HG02981 (cell line): ENCODE results near the gene MT1B.
A peak's percentile ranks its signal among the peaks of the same experiment; 100 is the strongest.

ENCODE experiments used
- ATAC-seq: cut with Tn5 transposase; IDR thresholded peaks from one replicate; pipeline ENCODE4 v1.9.1; 2021; ENCODE audit warnings: mild to moderate bottlenecking, moderate library complexity; ENCODE audit not compliant: unreplicated experiment

Gene MT1B

DNA sequence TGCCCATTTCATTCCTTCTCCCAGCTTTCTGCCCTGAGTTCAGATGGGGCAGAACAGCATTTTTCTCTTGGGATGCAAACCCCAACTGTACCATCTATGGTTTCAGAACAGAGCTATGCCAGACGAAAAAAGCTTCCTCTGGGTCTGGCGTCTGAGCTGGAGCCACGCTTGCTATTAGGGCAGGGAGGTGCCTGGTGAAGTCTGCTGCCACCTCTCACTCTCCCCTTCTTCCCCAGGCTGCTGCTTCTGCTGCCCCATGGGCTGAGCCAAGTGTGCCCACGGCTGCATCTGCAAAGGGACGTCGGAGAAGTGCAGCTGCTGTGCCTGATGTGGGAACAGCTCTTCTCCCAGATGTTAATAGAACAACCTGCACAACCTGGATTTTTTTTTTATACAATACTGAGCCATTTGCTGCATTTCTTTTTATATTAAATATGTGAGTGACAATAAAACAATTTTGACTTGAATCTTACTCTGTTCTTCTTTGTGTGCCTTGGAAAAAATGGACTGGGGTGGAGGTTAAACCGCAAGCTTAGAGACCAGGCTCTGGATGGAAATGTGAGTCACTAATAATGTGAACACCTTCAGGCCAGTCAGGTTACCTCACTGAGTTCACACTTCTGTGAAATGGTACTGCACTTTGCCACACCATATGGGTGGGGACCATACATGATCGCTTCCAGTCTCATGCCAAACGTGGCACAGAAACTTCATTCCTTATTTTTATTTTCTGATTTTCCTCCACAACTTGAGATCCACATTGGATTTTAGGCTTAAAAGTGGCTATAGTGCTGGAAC lies 14.9 kb upstream of the MT1B start:
- ATAC-seq: no peak

DNA sequence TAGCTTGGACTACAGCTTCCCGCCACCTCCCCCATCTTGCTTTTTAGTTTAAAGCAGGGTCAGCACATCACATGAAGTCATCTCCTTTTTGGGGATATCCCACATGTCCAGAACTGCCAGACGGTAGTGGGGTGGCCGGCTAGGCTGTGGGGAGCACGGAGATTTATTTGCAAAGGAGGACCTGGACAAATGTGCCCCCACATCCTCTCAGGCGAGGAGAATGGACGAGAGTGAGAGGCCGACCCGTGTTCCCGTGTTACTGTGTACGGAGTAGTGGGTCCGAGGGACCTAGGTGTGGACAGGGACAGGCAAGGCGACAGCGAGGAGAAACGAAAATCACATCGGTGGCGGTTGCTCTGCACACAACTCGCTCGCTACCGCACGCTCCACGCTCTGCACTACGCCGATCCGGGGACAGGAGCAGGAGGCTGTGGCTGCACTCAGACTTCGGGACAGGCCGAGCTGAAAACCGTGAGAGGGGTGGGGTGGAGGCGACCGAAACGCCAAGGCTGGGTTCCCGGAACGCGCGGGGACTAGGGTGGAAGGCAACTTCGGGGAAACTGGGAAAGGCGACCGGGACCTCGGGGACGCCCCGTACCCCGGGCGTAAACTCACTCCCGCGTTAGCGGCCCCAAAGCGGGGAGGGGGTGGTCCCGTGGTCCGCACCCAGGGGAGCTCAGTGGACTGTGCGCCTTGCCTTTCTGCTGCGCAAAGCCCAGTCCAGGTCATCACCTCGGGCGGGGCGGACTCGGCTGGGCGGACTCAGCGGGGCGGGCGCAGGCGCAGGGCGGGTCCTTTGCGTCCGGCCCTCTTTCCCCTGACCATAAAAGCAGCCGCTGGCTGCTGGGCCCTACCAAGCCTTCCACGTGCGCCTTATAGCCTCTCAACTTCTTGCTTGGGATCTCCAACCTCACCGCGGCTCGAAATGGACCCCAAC lies 13.6 kb upstream of the MT1B start, which contains the start of gene MT1A:
Gene MT1A (plus strand): TSS at position 853 of the 937 bp plus-strand sequence. CDS start 73 bp downstream, at position 926.
- ATAC-seq: no peak

DNA sequence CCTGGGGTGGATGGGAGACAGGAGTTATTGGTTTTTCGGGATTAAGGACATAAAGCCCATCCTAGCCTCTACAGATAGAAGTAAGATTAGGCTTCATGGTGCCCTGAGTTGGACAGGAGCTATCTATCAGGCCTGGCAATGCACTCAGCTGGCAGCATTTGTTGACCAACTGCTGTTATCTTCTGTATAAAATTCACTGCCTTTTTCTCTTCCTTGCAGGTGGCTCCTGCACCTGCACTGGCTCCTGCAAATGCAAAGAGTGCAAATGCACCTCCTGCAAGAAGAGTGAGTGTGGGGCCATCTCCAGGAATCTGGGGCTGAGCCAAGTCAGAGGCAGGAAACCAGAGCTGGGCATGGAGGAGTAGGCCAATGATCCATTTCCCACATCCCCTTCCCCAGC lies 12.6 kb upstream of the MT1B start:
- no peak for ATAC-seq

DNA sequence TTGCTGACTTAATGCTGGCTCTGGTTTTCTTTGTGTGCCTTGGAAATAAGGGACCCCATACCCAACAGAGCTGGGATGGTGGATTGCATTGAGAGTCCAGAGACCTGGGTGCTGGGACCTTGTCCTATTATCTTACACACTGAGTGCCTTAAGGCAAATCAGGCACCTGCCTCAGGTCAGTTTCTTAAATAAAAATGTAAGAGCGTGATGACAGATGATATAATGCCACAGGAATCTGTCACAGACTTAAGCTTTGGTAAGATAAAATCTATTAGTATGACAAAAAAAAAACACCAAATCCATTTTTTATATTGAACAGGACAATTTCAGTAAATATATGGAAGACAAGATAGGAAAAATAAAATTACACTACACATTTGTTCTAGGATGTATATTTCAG lies 11.6 kb upstream of the MT1B start:
- no peak for ATAC-seq

DNA sequence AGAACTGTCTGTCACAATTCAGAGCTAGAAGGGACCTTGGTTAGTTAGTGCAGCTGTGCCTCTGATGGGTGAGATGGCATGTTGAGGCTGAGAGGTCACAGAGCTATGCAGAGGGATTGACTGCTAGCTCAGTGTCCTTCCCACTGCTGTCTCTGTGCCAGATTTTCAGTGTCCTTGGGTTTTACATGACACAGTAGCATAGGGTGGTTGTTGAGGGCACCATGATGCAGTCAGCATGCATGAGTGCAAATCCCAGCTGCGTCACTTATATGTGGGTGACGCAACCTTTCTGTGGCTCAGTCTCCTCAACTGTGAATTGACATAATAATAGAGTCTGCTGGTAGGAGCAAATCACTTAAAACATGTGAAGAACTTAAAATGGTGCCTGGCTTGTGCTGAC lies 10.5 kb upstream of the MT1B start:
- ATAC-seq: no peak

DNA sequence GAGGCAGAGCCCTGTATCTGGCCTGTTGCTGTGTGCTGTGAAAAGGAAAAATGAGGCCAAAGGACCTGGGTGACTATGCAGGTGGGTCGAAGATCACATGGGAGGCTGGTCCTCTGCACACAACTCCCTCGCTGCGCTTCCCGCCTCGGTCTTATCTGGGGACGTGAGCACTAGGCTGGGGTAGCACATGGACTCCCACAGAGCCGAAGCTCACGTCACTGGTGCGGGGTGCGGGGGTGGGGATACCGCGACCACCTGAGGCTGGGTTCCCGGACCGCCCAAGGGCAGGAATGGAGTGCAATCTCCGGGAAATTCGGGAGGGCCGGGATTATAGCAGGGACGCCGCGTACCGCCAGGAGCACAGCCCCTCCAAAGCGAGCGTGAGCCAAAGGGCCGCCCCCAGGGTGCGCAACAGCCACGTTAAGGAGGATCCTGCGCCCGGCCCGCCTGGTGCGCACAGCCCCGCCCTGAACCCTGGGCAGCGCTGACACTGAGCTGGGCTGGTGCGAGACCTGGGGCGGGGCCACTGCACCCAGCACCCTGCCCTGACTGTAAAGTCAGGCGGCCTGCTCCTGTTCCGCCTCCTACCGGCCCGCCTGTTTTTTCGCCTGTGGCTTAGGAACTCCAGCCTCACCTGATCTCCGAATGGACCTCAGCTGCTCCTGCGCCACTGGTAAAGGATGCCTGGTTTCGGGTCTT lies 8.5 kb upstream of the MT1B start:
- peak; percentile 77 for ATAC-seq

DNA sequence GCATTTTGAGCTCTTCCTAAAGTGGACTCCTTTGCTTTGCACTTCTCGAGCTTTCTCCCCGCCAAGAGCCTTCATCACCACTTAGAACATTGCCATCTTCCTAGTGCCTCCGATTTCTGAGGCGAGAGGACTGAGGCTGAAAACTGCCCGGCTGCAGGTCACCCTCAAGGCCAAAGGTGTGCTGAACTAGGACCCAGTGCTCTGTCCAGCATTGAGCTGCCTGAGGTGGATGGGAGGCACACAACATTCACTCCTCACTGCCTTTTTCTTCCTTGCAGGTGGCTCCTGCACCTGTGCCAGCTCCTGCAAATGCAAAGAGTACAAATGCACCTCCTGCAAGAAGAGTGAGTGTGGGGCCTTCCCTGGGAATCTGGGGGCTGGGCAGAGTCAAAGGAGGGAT lies 7.9 kb upstream of the MT1B start:
- no peak for ATAC-seq

DNA sequence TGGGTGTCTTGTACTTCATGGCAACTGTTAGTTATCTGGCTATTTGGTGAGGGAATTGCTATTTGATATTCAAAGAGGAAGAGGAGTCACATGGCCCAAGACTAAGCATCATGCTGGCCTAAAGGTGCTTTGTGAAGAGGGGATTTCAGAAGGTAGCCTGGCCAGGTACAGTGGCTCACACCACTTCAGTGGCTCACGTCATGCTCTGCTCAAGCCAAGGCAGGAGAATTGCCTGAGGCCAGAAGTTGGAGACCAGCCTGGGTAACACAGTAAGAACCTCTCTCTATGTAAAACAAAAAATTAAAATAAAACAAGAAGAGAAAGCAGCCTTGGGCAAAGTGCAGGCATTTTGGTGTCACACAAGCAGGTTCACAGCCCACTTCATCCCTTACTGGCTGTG lies 6.4 kb upstream of the MT1B start:
- ATAC-seq: no peak

DNA sequence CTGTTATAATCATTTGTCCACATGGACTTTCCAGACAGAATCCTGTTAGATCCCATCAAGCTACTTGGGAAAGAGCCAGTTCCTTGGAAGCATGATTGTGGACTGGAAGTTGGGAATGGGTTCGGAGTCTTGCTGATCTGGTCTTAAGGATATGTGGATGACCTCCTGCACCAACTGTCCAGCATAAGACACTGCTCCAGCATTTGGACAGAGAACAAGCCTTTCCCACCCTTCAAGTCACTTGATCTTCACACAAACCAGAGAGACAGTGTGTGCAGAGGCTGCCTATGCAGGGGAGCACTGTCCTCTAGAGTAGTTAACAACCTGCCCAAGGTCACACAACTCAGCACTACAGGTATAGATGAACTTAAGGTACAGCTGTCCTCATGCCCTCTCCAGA lies 5.8 kb upstream of the MT1B start:
- no peak for ATAC-seq

DNA sequence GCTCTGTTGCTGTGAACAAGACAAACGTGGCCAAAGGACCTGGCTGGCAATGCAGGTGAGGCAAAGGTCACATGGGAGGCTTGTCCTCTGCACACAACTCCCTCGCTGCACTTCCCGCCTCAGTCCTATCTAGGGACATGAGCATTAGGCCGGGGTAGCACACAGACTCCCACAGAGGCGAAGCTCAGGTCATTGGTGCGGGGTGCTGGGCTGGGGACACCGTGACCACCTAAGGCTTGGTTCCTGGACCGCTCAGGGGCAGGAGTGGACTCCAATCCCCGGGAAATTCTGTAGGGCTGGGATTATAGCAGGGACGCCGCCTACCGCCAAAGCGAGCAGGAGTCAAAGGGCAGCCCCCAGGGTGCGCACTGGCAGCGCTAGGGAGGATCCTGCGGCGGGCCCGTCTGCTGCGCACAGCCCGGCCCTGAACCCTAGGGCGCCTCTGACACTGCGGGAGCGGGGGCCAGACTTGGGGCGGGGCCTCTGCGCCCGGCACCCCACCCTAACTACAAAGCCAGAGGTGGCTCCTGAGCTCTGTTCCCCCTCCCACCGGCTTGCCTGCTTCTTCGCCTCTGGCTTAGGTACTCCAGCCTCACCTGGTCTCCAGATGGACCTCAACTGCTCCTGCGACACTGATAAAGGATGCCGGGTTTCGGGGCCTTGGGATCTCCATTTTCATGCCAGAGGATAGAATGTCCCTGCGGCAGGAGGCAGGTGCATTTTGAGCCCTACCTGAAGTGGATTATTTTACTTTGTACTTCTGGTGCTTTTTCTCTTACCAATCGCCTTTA lies 3.9 kb upstream of the MT1B start:
- no peak for ATAC-seq

DNA sequence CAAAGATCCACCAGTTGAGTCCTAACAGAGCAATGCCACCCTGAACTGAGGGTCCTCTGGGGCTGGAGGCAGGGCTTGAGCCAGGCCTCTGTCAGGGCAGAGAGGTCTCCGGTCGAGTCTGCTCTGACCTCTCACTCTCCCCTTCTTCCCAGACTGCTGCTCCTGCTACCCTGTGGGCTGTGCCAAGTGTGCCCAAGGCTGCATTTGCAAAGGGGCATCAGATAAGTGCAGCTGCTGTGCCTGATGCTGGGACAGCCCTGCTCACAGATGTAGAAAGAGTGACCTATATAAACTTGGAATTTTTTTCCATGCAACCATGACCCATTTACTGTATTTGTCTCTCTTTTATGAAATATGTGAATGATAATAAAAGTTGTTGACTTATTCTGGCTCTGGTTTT lies 2.4 kb upstream of the MT1B start:
- ATAC-seq: no peak

DNA sequence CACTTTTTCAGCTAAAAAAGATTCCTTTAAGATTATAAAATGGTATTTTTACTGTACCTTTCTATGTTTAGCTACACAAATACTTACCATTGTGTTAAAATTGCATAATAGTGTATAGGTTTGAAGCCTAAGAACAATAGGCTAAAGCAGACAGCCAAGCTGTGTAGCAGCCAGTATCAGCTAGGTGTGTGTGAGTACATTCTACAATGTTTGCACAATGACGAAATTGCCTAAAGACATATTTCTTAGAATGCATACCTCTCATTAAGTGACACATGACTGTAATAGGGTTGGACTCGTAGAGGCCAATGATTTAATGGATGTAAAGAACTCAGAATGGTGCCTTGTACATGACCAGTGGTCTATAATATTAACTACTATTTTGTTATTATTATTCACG lies 1.9 kb upstream of the MT1B start:
- no peak for ATAC-seq

DNA sequence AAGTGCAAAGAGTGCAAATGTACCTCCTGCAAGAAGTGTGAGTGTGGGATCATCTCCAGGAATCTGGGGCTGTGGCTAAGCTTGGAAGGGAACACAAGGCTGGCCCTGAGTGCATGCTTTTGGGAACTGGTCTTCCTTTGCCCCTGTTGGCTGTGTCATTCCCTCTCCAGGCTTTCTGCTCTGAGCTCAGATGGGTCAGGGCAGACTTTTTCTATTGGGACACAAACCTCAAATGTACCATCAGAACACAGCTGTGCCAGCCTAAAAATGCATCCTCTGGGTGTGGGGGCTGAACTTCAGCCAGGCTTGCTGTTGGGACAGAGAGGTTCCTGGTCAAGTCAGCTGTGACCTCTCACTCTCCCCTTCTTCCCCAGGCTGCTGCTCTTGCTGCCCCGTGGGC lies 914 bp downstream of the MT1B start:
- ATAC-seq: no peak

DNA sequence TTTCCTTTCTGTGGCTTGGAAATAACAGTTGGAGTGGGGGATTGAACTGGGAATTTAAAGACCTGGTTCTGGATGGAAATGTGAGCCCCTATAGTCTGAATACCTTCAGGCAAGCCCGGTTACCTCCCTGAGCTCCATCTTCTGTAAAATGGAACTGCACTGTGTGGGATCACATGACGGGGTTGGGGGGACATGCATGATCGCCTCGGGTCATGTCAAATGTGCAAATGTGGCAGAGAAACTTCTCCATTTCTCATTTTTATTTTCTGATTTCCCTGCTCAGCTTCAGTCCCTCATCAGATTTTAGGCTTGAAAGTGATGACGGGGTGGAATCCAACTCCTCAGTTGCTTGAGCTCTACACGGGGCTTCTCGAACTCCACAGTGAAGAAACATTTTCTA lies 1.5 kb downstream of the MT1B start:
- no peak for ATAC-seq

DNA sequence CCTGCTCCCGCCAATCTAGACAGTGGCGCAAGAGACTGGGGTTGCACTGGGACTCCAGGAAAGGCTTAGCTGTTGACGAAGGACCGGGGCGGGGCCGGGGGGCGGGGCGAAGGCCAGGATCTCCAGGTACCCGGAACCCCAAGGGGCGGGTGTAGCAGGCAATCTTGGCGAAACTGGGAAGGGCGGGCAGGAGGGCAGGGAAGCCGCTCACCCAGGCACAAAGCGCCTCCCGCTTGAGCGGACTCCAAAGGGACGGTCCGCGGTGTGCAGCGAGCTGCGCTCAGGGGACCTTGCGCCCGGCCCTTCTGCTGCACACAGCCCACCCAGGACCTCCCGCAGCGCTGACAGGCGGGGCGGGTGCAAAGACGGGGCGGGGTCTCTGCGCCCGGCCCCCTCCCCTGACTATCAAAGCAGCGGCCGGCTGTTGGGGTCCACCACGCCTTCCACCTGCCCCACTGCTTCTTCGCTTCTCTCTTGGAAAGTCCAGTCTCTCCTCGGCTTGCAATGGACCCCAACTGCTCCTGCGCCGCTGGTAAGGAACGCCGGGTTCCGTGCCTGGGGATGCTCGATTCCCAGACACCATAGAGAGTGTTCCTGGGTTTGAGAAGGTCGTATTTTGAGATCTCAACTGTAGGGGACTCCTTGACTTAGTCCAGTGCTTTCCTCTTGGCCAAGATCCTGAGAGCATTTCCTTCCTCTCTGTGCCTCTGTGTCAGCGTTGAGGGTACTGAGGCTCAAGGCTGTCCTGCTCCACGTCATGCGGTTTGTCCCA lies 6.1 kb downstream of the MT1B start, which contains the start of gene MT1F:
Gene MT1F (plus strand): TSS at position 405 of the 772 bp plus-strand sequence. CDS start 100 bp downstream, at position 505.
- ATAC-seq: no peak

DNA sequence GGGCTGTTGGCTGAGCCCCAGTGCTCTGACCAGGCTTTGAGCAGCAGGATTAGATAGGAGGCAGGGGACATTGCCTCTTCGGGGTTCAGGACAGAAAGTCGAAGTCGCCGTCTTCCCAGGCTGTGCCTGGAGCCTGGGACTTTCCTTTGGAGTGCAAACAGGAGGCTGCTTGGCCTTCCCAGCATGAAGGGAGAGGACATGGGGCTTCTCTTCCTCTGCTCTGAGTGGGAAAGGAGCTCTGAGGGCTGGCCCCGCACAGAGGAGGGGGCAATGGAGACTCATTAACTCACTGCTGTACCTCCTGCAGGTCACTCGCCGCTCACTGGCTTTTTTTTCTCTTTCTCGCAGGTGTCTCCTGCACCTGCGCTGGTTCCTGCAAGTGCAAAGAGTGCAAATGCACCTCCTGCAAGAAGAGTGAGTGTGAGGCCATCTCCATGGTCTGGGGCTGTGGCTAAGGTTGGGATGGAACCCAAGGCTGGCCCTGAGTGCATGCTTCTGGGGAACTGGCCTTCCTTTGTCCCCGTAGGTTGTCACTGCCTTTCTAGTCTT lies 6.7 kb downstream of the MT1B start:
- no peak for ATAC-seq

DNA sequence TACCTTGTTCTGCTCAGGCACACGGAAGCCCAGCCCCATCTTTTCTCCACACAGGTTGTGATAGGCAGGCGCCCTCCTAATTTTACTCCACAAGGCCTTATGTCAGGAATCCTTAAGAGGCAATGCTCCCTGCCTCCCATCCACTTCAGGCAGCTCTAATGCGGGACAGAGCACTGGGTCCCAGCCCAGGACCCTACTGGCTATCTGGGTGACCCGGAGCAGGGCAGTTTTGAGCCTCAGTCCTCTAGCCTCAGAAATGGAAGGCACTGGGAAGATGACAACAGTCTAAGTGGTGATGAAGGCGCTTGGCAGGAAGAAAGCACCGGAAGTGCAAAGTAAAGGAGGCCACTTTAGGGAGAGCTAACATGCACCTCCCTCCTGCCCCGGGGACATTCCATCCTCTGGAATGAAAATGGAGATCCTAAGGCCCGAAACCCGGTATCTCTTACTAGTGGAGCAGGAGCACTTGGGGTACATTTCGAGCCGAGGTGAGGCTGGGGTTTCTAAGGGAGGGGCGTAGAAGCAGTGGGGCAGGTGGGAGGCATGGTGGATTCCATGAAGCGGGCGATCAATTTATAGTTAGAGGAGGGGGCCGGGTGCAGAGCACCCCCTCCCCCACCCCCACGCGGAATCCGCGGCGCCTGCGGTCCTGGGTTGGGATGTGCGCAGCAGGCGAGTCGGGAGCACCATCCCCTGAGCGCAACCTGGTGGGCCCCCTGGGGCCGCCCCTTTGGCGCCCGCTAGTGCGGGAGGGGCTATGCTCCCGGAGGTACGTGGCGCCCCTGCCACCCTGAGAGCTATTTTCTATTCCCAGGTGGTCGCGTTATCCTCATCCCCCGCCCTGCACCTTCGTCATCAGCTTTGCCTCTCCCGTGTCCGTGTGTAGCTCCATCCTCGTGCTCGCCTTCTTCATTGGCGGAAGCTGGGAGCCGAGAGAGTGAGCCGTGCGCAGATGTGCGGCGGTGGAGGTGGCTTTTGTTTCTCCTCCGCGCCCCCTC lies 11.0 kb downstream of the MT1B start:
- no peak for ATAC-seq

DNA sequence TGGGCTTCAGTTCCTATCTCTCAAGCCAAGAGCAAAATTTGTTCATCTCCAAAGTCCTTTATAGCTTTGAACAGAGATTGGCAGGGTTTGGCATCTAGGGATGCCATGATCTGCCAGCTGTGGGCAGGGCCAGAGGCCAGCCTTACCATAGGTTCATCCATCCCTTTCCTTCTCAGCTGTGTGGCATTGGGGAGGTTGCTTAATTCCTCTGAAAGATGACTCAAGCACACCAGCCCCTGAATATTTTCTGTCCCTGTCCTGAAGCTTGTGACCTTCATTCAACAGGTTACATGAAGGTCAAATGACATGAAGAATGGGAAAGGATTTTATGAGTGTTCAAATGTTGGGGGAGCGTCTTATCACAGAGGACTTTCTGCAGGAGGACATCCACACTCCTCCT lies 12.8 kb downstream of the MT1B start:
- no peak for ATAC-seq
